Endodermal cell (in vitro differentiated cells): ENCODE measurements around the gene ADAMTS2. TPM values are rescaled to one million over a fixed set of nuclear protein-coding genes. Genes with fewer than 3 reads are reported as not detected.

Experiments used
- DNase-seq: peaks from one replicate; pipeline ENCODE4 v3.0.0-alpha.2; 2017
- H3K27ac ChIP-seq: 2 replicates; pipeline ENCODE4 v1.5.1; 2013; ENCODE audit warnings: mild to moderate bottlenecking, low read depth, low read length, moderate library complexity
- H3K27me3 ChIP-seq: 2 replicates; pipeline ENCODE4 v1.6.1; 2013; ENCODE audit warnings: mild to moderate bottlenecking, low read length, moderate library complexity; ENCODE audit not compliant: insufficient read depth, control insufficient read depth, poor library complexity, severe bottlenecking
- H3K36me3 ChIP-seq: 2 replicates; pipeline ENCODE4 v1.7.0; 2013; ENCODE audit warnings: mild to moderate bottlenecking, low read length, moderate library complexity; ENCODE audit not compliant: control insufficient read depth, insufficient read depth
- H3K4me1 ChIP-seq: one replicate; pipeline ENCODE4 v1.7.0; 2013; ENCODE audit warnings: low read length; ENCODE audit not compliant: control insufficient read depth, insufficient read depth
- H3K4me3 ChIP-seq: 2 replicates; pipeline ENCODE4 v1.5.1; 2013; ENCODE audit warnings: mild to moderate bottlenecking, low read length, moderate library complexity
- H3K9ac ChIP-seq: 2 replicates; pipeline ENCODE4 v1.6.1; 2013; ENCODE audit warnings: mild to moderate bottlenecking, low read length, moderate library complexity; ENCODE audit not compliant: poor library complexity, severe bottlenecking; ENCODE audit errors: extremely low read depth
- H3K9me3 ChIP-seq: 2 replicates; pipeline ENCODE4 v1.6.1; 2013; ENCODE audit warnings: mild to moderate bottlenecking, low read length, moderate library complexity; ENCODE audit not compliant: control insufficient read depth
- H3K27ac Mint-ChIP-seq: 2 replicates; pipeline ENCODE4 v1.8.0; 2020; ENCODE audit warnings: mixed read lengths
- H3K27me3 Mint-ChIP-seq: 2 replicates; pipeline ENCODE4 v1.8.0; 2021; ENCODE audit warnings: mild to moderate bottlenecking, mixed read lengths; ENCODE audit not compliant: insufficient read depth
- H3K36me3 Mint-ChIP-seq: 2 replicates; pipeline ENCODE4 v1.8.0; 2020; ENCODE audit warnings: low read depth, mixed read lengths
- H3K4me1 Mint-ChIP-seq: 2 replicates; pipeline ENCODE4 v1.8.0; 2020; ENCODE audit warnings: mixed read lengths
- H3K4me3 Mint-ChIP-seq: 2 replicates; pipeline ENCODE4 v1.8.0; 2020; ENCODE audit warnings: mild to moderate bottlenecking, moderate library complexity, mixed read lengths
- H3K9me3 Mint-ChIP-seq: 2 replicates; pipeline ENCODE4 v1.8.0; 2020; ENCODE audit warnings: mild to moderate bottlenecking, mixed read lengths
- CTCF ChIP-seq: fragments of 200-600 bp; sonication (generic); conservative IDR thresholded peaks from 2 replicates; pipeline ENCODE4 v1.5.0; 2021; ENCODE audit warnings: antibody characterized with exemption, mild to moderate bottlenecking
- whole genome bisulfite sequencing, 2 experiments: methylation state at CpG; one replicate each; pipeline versions ENCODE4 v1.1.5 to v1.1.7; 2013; ENCODE audit warnings: missing lambda C conversion rate in 2 of 2, mixed read lengths in 1 of 2; ENCODE audit not compliant: insufficient coverage in 1 of 2, insufficient read length in 1 of 2; 5-methylcytosine and 5-hydroxymethylcytosine counted together
- total RNA-seq, 2 donors: library from RNA; stranded (reverse); fragmentation: NEBNext Ultra II Directional in 1 of 2; extraction: Animal tissue kit (Norgen Biotek cat#: 25700) in 1 of 2; gene quantifications; 2 replicates in 1 of 2; 3 replicates in 1 of 2; pipeline ENCODE4 v1.2.1, GENCODE V29; 2021

The ADAMTS2 gene
- total RNA-seq, 2 donors from 2014 or later = 1.2 to 2.6 TPM

- Mint-ChIP-seq H3K4me1 (peaks cover 6% of the 10 kb centered on the region), H3K36me3 (no peaks in the 10 kb centered on the region), H3K27me3 (peaks cover 3% of the 10 kb centered on the region), H3K27ac (no peak overlapping the region), H3K9me3 (peaks cover 4% of the 10 kb centered on the region), H3K4me3 (no peak overlapping the region)
- no peaks in the 10 kb centered on the region for H3K36me3 ChIP-seq
- no peaks in the 10 kb centered on the region for H3K27me3 ChIP-seq
- H3K27ac ChIP-seq = no peak overlapping the region
- no peak for TF ChIP-seq CTCF
- no peaks in the 10 kb centered on the region for H3K9me3 ChIP-seq
- no peak overlapping the region for H3K4me3 ChIP-seq
- WGBS, 2 experiments = 86 to 87% methylated on average over 12 to 16 of the region's 16 CpGs
- H3K4me1 ChIP-seq = no peaks in the 10 kb centered on the region
- no peak for DNase-seq
- H3K9ac ChIP-seq = no peak overlapping the region
Observed at GRCh38 chr5:179292681-179293635, 52.3 kb downstream of the ADAMTS2 start.

GRCh38 chr5:179292202-179292601 lies 53.1 kb downstream of the ADAMTS2 start:
- Mint-ChIP-seq H3K4me3 (no peak overlapping the region), H3K36me3 (no peaks in the 10 kb centered on the region), H3K9me3 (no peaks in the 10 kb centered on the region), H3K27ac (no peak overlapping the region), H3K27me3 (peaks cover 3% of the 10 kb centered on the region), H3K4me1 (peaks cover 6% of the 10 kb centered on the region)
- no peak overlapping the region for H3K27ac ChIP-seq
- H3K9me3 ChIP-seq = no peaks in the 10 kb centered on the region
- no peak for DNase-seq
- H3K9ac ChIP-seq = no peak overlapping the region
- no peaks in the 10 kb centered on the region for H3K27me3 ChIP-seq
- 97 to 98% methylated on average over 5 to 7 of the region's 7 CpGs for WGBS, 2 experiments
- no peaks in the 10 kb centered on the region for H3K36me3 ChIP-seq
- H3K4me1 ChIP-seq = no peaks in the 10 kb centered on the region
- no peak for TF ChIP-seq CTCF
- H3K4me3 ChIP-seq = no peak overlapping the region

- Histone ChIP-seq H3K27me3 (no peaks in the 10 kb centered on the region), H3K27ac (no peak overlapping the region), H3K4me1 (no peaks in the 10 kb centered on the region), H3K4me3 (no peak overlapping the region), H3K9me3 (no peaks in the 10 kb centered on the region), H3K9ac (no peak overlapping the region), H3K36me3 (no peaks in the 10 kb centered on the region)
- H3K36me3 Mint-ChIP-seq = no peaks in the 10 kb centered on the region
- no peaks in the 10 kb centered on the region for H3K9me3 Mint-ChIP-seq
- no peak overlapping the region for H3K27ac Mint-ChIP-seq
- DNase-seq = no peak
- H3K4me3 Mint-ChIP-seq = no peak overlapping the region
- H3K27me3 Mint-ChIP-seq = peaks cover 3% of the 10 kb centered on the region
- WGBS, 2 experiments = 91 to 96% methylated on average over 6 to 19 of the region's 19 CpGs
- TF ChIP-seq CTCF = no peak
- peaks cover 6% of the 10 kb centered on the region for H3K4me1 Mint-ChIP-seq
Observed at GRCh38 chr5:179290681-179291540, 54.4 kb downstream of the ADAMTS2 start.
